Measurements from ENCODE around the gene MALAT1.
A peak's percentile ranks its signal among the peaks of the same experiment; 100 is the strongest.

Gene MALAT1

DNA sequence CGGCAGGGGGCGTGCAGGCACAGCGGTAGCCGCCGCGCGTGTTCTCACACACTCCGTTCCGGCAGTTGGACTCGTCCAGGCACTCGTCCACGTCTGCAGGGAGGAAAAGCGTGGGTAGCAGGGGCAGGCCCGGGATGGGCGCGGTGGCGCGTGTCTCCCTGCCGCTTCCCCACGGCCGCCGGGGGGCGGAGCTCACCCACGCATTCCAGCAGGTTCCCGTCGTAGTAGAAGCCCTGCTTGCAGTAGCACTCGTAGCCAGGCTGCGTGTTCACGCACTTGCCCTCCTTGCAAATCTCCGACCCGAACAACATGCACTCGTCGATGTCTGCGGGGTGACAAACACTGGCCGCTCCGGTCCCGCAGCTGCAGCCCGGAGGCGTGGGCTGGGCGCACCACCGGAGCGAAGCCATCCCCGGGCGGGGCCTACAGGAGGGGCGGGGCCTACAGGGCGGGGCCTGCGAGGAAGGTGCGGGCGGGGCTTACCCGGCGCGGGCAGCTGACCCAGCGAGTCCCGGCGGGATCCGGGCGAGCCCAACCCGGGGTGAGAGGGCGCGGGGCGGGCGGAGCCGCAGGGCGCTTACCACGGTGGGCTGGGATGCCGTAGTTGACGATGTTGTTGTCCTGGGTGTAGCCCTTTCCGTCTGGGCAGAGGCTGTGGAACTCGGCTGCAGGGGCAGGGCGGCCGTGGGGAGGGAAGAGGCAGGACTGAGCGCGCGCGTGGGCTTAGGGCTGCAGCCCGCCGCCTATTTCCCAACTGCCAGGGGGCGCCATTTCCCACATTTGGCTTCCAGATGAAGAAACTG is 41.6 kb downstream of the MALAT1 start:
- DNase-seq = peak; percentile 90

DNA sequence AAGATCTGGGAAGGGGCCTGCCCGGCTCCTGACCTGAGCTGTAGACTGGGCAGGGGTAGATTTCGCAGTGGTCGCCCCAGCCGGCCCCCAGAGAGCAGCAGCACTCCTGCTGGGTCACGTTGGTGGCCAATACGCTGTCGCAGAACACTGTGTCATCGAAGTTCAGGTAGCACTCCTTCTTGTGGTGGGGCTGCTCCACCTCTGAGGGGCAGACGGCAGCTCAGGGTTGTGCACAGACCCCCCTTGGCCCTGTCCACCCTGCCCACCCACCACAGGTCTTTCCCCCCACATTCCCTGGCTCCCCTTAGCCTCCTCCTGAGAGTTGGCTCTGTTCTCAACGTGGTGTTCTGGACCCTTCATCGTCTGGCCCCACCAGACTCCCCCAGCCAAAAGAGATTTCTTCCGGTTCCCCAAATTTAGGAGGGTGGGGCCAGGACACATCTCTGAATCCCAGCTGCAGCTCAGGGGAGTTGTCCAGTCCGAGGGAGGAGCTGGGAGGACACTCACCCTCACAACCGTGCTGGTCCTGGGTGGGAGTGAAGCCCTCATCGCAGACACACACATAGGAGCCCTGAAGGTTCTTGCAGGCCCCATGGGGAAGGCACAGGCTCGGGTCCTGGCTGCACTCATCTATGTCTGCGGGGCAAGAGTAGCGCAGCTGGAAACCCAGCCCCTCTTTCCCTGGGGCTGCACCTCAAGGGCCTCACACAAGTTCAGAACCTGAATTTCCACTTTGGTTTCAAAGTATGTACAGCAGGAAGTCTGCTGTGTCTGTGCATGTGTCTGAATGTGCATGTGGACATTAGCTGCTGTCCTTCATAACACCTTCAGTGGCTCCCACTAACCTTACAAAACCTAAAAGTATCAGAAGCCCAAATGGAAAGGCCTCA is 42.5 kb downstream of the MALAT1 start:
- no peak for DNase-seq

DNA sequence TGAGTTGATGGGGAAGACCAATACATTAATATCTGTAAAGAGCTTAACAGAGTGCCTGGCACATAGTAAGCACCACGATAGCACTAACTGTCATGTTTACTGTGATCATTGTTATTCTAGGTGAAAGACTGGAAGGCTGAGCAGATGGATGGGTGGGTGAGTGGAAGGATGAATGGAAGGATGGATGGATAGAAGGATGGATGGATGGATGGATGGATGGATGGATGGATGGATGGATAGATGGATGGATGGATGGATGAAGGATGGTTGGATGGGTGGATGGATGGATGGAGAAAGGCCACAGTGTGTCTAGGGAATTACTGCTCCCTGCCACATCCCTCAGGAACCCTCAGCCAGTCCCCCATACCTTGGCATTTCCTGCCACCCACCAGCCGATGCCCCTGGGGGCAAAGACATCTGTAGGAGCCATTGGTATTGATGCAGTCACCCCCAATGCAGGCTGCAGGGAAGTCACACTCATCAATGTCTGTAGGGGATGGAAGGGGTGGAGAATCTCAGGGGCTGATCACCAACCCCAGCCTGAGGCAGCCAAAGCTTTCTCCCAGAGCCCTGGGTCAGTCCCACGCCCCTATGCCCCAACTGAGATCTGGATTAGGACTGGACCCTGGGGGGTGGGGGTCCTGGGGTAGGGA is 44.0 kb downstream of the MALAT1 start:
- DNase-seq = no peak

DNA sequence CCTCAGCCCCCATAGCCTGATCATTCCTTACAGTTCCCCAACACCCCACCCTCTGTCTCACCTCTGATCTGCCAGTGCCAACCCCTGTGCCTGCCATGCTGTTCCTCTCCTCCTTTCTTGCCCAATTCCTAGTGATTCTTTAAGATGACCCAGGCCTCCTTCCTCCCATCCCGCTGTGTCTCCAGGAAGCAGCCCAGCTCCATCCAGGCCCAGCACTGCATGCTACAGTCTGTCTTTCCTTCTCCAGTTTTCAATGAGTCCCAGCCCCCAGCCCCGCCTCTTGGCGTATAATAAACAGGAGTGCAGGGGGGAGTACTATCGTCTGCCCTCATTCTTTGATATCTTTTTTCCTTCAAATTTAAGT is 47.0 kb downstream of the MALAT1 start:
- no peak for DNase-seq

DNA sequence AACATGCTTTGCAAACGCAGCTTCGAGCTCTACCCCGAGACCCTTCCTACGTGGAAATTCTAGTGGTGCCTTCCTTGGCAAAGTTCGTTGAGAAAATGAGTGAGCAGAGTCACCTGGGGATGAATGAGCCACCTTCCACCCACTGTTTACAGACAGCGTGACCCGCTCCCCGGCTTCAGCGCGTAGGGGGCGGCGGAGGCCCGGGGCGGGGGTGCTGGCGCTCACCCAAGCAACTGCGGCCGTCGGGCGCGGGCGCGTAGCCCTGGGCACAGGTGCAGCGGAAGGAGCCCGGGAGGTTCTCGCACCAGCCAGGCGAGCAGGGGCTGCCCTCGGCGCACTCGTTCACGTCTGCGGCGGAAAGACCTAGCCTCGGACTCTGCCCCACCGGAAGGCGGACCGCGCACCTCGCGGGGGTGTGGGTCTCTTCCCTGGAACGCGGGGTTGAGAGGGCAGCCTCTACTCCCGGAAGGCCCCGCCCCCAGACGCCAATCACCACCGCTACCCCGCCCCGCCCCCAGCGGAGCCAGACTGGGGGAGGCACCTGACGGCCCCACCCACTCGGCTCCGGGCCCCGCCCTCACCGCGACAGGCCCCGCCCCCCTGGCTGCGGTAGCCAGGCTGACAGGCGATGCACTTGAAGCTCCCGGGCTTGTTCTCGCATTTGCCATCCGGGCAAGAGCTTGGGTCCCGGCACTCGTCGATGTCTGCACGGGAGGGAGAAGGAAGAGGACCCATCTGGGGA is 47.5 kb downstream of the MALAT1 start:
- DNase-seq = peak; percentile 97

DNA sequence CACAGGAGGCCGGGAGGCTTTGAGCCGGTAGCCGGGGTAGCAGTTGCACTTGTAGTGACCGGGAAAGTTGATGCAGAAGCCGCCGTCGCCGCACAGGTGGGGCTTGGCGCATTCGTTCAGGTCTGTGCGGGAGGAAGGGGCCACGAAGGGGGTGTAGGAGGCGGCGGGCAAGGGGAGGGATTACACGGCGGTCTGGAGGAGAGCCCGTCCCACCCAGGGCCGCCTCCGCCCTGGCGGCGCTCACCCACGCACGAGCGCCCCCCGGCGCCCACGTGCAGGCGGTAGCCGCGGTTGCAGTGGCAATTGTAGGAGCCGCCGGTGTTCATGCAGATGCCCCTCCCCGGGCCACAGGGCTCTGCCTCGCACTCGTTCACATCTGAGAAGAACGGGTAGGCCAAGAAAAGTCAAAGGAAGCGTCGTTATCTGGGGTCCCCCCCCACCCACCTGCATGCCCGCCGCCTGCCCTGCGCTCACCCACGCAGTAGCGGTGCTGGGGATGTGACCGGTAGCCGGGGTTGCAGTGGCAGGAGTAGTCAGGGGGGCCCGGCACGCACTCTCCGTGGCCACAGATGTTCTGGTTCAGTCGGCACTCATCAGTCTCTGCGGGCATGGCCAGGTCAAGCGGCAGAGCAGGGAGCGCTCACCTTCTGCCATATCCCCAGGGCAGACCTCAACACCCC is 48.7 kb downstream of the MALAT1 start:
- no peak for DNase-seq

DNA sequence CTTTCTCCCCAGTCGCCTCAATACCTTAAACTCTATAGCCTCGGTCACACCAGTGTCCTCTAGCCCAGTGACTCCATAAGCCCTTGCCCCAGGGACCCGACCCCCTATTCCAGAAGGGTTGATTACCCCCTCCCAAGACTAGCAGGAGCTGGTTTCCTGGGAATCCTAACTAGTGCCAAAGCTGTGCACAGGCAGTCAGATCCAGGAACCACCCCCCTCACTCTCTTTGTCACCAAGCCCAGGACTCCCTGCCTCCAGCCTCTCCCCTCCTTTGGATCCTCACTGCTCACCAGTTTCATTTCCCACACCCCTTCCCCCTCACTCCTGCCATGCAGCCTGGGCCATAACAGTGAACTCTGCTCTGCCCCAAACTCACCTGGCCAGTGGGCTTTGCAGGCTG is 49.5 kb downstream of the MALAT1 start:
- no peak for DNase-seq

DNA sequence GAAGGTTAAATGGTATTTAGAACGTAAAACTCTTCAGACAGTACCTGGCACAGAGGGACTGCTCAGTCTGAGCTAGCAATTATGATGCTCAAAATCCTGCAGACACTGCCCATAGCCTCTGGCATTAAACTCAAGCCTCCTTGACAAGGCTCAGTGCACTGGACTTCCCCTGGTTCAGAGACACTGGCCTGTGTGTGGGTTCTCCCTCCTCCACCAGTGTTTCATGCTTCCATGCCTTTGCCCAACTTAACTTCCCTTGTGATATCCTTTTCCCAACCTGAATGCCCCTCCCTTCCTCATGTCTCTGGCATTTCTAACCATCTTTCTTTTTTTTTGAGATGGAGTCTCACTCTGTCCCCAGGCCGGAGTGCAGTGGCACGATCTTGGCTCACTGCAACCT is 50.3 kb downstream of the MALAT1 start:
- no peak for DNase-seq

DNA sequence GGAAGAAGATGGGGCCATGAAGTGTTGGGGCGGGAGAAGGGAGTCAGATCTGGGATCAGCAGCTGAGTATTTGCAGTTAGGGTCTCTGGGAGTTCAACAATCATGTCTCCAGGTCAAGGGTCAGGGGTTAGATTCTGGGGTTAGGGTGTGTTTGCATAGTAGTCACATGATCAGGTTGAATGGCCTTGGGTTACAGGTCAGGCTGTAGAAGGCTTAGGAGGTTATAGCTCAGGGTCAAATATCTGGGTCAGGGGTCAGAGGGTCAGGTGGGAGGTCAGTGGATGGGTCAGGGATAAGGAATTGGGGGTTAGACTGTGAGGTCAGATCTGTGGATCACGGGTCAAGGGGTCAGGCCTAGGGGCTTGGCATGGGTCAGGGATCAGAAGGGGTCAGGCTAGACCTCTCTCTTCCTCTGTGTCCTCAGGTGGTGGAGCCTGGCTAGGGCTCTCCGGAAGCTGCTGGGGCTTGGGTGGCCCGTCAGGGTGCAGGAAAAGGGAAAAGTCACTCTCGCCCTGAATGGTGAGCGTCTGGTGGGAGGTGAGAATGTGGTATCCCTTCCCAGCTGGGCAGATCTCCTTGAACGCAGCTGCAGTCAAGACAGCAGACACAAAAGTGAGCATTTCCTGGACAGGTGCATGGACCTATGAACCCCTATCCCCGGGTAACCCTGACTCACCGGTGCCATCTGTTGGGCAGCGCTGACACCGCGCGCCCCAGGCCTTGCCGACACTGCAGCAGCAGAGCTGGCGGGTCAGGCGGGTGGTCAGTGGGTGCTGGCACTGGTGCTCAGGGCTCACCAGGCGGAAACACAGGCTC is 52.9 kb downstream of the MALAT1 start:
- DNase-seq = peak; percentile 59

DNA sequence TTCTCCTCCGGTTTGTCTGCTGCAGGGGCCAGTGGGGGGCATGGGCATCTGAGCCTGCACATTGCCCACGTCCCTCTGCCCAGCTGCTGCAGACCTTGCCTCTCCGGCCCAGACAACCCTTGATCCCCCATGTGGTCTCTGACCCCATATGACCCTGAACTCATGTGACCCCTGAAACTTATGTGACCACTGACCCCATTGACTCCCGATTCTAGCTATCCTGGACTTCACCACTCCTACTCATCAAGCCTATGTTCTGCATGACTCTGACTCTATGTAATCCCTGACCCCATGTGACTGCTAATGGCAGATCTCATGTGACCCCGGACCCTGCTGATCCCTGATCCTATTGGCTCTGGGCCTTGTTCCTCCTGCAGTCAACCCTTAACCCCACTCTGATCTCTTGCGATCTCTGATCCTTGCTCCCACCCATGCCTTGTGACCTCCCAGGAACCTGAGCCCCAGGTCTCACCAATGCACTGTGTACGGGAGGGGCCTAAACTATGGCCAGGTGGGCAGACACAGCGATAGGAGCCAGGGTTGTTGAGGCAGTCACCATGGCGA is 53.6 kb downstream of the MALAT1 start:
- DNase-seq = no peak

DNA sequence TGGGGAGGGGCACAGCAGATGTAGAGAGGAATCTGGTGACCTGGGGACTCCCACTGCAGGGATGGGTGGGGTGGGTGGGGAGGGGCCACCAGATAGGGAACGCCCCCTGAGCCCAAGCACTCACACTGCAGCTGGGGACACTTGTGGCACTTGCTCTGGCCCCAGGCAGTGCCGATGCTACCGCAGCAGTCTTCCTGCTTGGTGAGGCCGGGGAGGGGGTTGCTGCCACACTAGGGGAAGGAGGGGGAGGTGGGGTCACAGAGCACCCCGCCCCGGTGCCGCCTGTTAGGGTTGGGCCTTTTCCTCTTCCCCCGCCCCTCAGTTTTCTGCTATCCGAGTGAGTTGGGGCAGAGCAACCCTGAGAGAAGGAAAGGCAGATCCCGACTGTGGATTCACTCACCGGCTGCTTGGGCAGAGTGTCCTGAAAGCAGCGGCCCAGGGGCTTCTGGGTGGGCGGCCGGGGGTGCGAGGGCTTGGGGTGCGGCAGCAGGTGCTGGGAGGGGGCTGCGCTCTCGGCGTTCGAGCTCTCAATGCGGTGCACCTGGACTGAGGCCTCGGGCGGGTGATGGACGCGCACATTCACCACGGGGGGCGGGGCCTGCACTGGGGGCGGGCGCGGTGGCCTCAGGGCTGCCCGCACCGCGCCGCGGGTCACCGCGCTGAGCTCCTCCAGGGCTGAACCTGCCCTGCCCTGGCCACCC is 54.6 kb downstream of the MALAT1 start:
- DNase-seq = peak; percentile 55

DNA sequence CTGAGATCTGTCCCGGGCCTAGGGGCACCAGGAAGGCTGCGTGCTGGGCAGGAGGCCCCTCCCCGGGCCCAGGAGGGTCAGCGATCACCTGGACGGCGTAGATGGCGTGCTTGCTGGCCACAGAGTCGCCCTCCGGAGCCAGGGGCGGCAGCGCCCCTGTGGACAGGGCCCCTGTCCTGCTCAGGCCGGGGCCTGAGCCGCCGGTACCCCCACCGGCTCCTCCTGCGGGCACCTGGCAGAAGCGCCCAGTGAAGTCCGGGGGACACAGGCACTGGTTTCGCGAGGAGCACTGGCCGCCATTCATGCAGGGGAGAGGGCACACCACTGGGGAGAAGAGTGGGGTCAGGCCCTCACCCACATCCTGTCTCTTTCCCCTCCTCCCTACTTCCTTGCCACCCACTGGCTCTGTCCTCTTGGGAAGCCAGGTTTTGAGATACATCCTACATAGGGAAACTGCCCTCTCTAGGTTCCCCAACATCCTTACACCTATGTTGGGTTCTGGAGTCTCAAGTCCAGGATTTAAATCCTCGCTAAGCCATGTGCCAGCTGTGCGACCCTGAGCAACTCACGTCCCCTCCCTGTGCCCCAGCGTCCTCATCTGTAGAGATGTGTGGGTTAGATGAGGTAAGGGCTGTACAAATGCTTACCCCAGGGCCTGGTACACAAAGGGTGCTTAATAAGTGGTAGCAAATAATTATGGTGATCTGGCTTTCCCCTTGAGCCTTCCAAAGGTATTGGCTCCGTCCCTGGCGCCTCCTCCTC is 55.4 kb downstream of the MALAT1 start:
- no peak for DNase-seq

DNA sequence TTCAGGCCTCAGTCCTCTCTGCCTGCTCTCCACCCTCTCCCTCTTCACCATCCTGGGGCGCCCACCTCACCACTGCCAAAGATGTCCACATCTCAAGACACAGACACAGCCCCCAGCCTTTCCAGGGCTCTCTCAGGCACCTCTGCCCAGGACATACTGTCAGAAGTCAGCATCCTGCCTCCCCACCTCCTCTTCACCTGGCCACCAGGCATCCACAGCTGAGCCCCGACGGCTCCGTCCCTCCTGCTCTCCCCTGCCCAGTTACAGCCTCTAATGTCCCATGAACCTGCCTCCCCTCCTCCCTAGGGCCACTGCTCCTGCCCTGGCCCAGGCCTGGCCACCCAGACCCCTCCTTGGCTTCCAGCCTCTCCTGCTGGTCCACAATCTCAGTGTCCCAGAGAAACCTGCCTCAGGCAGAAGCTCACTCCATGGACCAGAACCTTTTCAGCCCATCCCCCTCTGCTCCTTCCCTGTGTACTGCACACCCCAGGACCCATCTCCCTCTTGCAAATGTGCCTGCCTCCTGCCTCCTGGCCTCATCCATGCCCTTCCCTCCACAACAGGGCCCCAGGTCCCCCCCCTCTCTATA is 56.1 kb downstream of the MALAT1 start:
- DNase-seq = no peak

DNA sequence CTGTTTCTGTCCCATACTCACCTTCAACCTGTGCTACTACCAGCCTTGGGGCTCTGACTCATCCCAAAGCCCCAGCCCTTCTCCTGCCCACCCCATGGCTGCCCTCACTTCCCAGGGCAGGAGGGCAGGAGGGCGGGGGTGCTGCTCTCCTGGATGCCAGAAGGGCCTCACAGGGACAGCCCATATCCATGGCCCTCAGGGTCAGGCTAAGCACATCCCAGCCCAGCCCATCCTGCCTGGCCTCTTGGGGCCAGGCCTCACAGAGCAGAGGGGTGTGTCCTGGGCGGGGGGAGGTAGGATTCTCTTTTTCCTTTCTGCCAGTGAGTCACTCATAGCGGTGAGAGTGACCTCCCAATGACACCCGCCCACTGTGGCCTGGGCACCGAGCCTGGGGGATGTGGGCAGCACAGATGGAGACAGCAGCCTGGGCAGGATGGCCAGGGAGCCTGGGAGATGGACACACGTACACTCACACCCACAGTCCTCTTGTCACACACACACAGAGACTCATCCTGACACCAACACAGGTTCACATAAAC is 56.9 kb downstream of the MALAT1 start:
- DNase-seq = no peak

All from stimulated activated CD4-positive, alpha-beta T cell treated with anti-CD3 and anti-CD28 coated beads, Interleukin-4, amount 100 ng/mL, for 24 hours (primary cell).